Esophagus muscularis mucosa (tissue), 4 donors: ENCODE results near the gene POLQ.

Source experiments
- CTCF ChIP-seq, 3 experiments: fragments of 200-600 bp in 2 of 3; fragments of 450-650 bp in 1 of 3; sonication (generic) in 2 of 3; IDR thresholded peaks; one replicate each; pipeline ENCODE4 v1.5.1; 2017 to 2019; ENCODE audit warnings: antibody characterized with exemption in 3 of 3, mild to moderate bottlenecking in 2 of 3, moderate library complexity in 1 of 3
- EP300 ChIP-seq: sonication (generic); formaldehyde crosslinking; IDR thresholded peaks from one replicate; pipeline ENCODE4 v1.6.1; 2017; ENCODE audit warnings: antibody characterized with exemption
- POLR2A ChIP-seq: fragments of 450-650 bp; IDR thresholded peaks from one replicate; pipeline ENCODE4 v1.6.1; 2017; ENCODE audit warnings: antibody characterized with exemption, moderate library complexity, mild to moderate bottlenecking, low read depth
- POLR2AphosphoS5 ChIP-seq, 2 donors: sonication (generic); formaldehyde crosslinking; IDR thresholded peaks; one replicate each; pipeline ENCODE4 v1.6.1; 2017; ENCODE audit warnings: antibody characterized with exemption in 2 of 2

DNA sequence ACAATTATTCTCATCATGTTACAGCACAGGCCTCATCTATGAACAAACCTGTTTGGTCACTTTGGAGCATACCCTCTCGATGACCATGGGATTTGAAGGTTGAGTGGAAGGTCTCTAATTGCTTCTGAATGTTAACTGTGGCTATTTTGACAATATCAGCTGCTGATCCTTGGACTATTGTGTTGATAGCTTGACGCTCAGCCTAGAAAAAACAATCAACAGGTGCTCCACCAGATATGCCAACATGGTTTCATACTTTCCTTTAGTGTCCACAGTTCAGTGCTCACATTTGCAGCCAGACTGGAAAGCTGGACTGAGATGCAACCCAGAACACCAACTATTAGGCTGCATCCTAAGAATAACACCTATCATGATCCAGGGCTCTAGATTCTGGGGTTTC, 109.7 kb downstream of the POLQ start:
- TF ChIP-seq POLR2A (no peak), EP300 (no peak), CTCF (IDR thresholded peaks at IDR 0.05) (no peak), POLR2AphosphoS5 (IDR thresholded peaks at IDR 0.05) (no peak)
